ENCODE results near the gene YBX1. TPM values are rescaled to one million over a fixed set of nuclear protein-coding genes. Genes with fewer than 3 reads are reported as not detected.

The YBX1 gene
- 100 to 1,000 TPM; 368 to 678 (median 607) TPM for total RNA-seq

GRCh38 chr1:42681741-42682483, at the start of gene YBX1:
Gene YBX1 (plus strand): TSS chr1:42682418. CDS start chr1:42682566, 148 bp downstream.
- WGBS, 2 donors = 0 to 1% methylated on average over 33 to 41 of the region's 54 CpGs
- TF ChIP-seq POLR2A (IDR thresholded peaks at IDR 0.05) (peak; percentile 70 to 95), CTCF (IDR thresholded peaks at IDR 0.05) (no peak)
- Histone ChIP-seq H3K36me3 (no peaks in the 10 kb centered on the region), H3K4me1 (peaks cover 43 to 44% of the 10 kb centered on the region in 2 donors), H3K27me3 (no peaks in the 10 kb centered on the region), H3K4me3 (replicated peaks in 1 of 3) (peak within 1 kb of the TSS; percentile 38 to 88 (median 66)), H3K27ac (peak within 1 kb of the TSS; percentile 67 to 87 (median 81)), H3K9me3 (no peaks in the 10 kb centered on the region)
- intact Hi-C loops (cut with DNase I) = no loop called here
- peak; percentile 97 for DNase-seq

GRCh38 chr1:42639116-42639515, 43.1 kb upstream of the YBX1 start:
- no peak for DNase-seq
- no peaks in the 10 kb centered on the region for H3K4me1 ChIP-seq
- intact Hi-C loops (cut with DNase I) = no loop called here
- H3K9me3 ChIP-seq = no peaks in the 10 kb centered on the region
- H3K27ac ChIP-seq = no peak overlapping the region
- H3K27me3 ChIP-seq = no peaks in the 10 kb centered on the region
- no peaks in the 10 kb centered on the region for H3K36me3 ChIP-seq
- no peak overlapping the region for H3K4me3 ChIP-seq (replicated peaks in 1 of 3)
- TF ChIP-seq CTCF (IDR thresholded peaks at IDR 0.05) = no peak
- no peak for TF ChIP-seq POLR2A (IDR thresholded peaks at IDR 0.05)

GRCh38 chr1:42646056-42646455, 36.2 kb upstream of the YBX1 start:
- Histone ChIP-seq H3K9me3 (no peaks in the 10 kb centered on the region), H3K4me1 (no peaks in the 10 kb centered on the region), H3K27ac (no peak overlapping the region), H3K36me3 (no peaks in the 10 kb centered on the region), H3K27me3 (no peaks in the 10 kb centered on the region), H3K4me3 (replicated peaks in 1 of 3) (no peak overlapping the region)
- no peak for DNase-seq
- 89 to 91% methylated on average over 2 of the region's 2 CpGs for WGBS, 2 donors
- intact Hi-C loops (cut with DNase I) = no loop called here
- TF ChIP-seq POLR2A (IDR thresholded peaks at IDR 0.05) = no peak
- TF ChIP-seq CTCF (IDR thresholded peaks at IDR 0.05) = no peak

- WGBS, 2 donors = 89 to 90% methylated on average over 5 of the region's 5 CpGs
- Histone ChIP-seq H3K9me3 (no peaks in the 10 kb centered on the region), H3K36me3 (no peaks in the 10 kb centered on the region), H3K4me3 (replicated peaks in 1 of 3) (no peak overlapping the region), H3K27ac (peak overlapping the region; percentile 47 to 68 (median 64)), H3K27me3 (no peaks in the 10 kb centered on the region), H3K4me1 (peaks cover 11 to 12% of the 10 kb centered on the region in 2 donors)
- DNase-seq = no peak
- TF ChIP-seq POLR2A (IDR thresholded peaks at IDR 0.05) (no peak), CTCF (IDR thresholded peaks at IDR 0.05) (no peak)
- intact Hi-C loops (cut with DNase I) = no loop called here
These were observed 25.0 kb upstream of the YBX1 start for GRCh38 chr1:42657201-42657600.
